HL-60 (cell line): ENCODE measurements around the gene INPP5B.

Experiments
- DNase-seq, 2 experiments: peaks; one replicate each; pipeline ENCODE4 v3.0.0-alpha.2; 2010 to 2020; ENCODE audit warnings: low read depth in 1 of 2, low spot score in 1 of 2
- H3K27ac ChIP-seq: fragments of 250-450 bp; sonication (Bioruptor Pico); replicated peaks from 2 replicates; pipeline ENCODE4 v1.5.1; 2020; ENCODE audit warnings: mild to moderate bottlenecking, moderate library complexity
- H3K27me3 ChIP-seq: fragments of 250-450 bp; sonication (Bioruptor Pico); 2 replicates; pipeline ENCODE4 v1.5.1; 2021; ENCODE audit warnings: mild to moderate bottlenecking, moderate library complexity; ENCODE audit not compliant: insufficient read depth, poor library complexity, severe bottlenecking
- H3K4me3 ChIP-seq: replicated peaks from 2 replicates; pipeline ENCODE4 v1.5.1; 2011; ENCODE audit warnings: mild to moderate bottlenecking, control low read depth, low read length; ENCODE audit not compliant: insufficient read depth
- CTCF ChIP-seq: IDR thresholded peaks from one replicate; pipeline ENCODE4 v1.5.1; 2011; ENCODE audit warnings: low read length, control low read depth, inconsistent platforms; ENCODE audit not compliant: insufficient read depth
- GABPA ChIP-seq: IDR thresholded peaks from 2 replicates; pipeline ENCODE4 v1.6.1; 2012; ENCODE audit warnings: low read depth
- POLR2AphosphoS5 ChIP-seq: IDR thresholded peaks from 2 replicates; pipeline ENCODE4 v1.6.1; 2012; ENCODE audit warnings: low read depth
- SPI1 ChIP-seq: IDR thresholded peaks from 2 replicates; pipeline ENCODE4 v1.6.1; 2012; ENCODE audit warnings: low read depth, mild to moderate bottlenecking, borderline replicate concordance
- TF ChIP-seq, protein P1 (sequence below): IDR thresholded peaks from 2 replicates; pipeline ENCODE4 v1.6.1; 2012; ENCODE audit warnings: low read depth; ENCODE audit not compliant: insufficient replicate concordance

The INPP5B gene

DNA sequence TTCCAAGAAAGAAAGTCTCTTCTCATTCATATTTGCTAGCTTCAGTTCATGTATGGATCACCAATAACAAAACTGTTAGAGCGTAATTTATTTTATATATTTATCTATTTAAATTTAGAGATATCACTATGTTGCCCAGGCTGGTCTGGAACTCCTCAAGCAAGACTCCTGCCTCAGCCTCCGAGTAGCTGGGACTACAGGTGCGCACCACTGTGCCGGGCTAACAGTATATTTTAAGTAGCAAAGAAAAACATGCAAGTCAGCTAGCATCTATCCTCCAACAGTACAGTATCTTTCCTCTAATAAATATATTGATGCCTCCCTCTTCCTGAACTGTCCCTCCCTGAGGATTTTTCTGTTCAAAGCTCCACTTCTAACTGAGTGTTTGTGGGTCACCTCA, 21.5 kb downstream of the INPP5B start:
- peak overlapping the region; percentile 80 for H3K27ac ChIP-seq
- DNase-seq = no peak
- no peak for TF ChIP-seq GABPA
- TF ChIP-seq, protein P1, sequence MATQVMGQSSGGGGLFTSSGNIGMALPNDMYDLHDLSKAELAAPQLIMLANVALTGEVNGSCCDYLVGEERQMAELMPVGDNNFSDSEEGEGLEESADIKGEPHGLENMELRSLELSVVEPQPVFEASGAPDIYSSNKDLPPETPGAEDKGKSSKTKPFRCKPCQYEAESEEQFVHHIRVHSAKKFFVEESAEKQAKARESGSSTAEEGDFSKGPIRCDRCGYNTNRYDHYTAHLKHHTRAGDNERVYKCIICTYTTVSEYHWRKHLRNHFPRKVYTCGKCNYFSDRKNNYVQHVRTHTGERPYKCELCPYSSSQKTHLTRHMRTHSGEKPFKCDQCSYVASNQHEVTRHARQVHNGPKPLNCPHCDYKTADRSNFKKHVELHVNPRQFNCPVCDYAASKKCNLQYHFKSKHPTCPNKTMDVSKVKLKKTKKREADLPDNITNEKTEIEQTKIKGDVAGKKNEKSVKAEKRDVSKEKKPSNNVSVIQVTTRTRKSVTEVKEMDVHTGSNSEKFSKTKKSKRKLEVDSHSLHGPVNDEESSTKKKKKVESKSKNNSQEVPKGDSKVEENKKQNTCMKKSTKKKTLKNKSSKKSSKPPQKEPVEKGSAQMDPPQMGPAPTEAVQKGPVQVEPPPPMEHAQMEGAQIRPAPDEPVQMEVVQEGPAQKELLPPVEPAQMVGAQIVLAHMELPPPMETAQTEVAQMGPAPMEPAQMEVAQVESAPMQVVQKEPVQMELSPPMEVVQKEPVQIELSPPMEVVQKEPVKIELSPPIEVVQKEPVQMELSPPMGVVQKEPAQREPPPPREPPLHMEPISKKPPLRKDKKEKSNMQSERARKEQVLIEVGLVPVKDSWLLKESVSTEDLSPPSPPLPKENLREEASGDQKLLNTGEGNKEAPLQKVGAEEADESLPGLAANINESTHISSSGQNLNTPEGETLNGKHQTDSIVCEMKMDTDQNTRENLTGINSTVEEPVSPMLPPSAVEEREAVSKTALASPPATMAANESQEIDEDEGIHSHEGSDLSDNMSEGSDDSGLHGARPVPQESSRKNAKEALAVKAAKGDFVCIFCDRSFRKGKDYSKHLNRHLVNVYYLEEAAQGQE = no peak
- no peak overlapping the region for H3K4me3 ChIP-seq
- no peaks in the 10 kb centered on the region for H3K27me3 ChIP-seq

GRCh38 chr1:37923551-37923889, 23.3 kb downstream of the INPP5B start:
- TF ChIP-seq CTCF (no peak), POLR2AphosphoS5 (no peak), GABPA (no peak), SPI1 (no peak)
- TF ChIP-seq, protein P1 = no peak
- no peak overlapping the region for H3K4me3 ChIP-seq
- DNase-seq = no peak
- no peaks in the 10 kb centered on the region for H3K27me3 ChIP-seq
- H3K27ac ChIP-seq = peak overlapping the region; percentile 80

DNA sequence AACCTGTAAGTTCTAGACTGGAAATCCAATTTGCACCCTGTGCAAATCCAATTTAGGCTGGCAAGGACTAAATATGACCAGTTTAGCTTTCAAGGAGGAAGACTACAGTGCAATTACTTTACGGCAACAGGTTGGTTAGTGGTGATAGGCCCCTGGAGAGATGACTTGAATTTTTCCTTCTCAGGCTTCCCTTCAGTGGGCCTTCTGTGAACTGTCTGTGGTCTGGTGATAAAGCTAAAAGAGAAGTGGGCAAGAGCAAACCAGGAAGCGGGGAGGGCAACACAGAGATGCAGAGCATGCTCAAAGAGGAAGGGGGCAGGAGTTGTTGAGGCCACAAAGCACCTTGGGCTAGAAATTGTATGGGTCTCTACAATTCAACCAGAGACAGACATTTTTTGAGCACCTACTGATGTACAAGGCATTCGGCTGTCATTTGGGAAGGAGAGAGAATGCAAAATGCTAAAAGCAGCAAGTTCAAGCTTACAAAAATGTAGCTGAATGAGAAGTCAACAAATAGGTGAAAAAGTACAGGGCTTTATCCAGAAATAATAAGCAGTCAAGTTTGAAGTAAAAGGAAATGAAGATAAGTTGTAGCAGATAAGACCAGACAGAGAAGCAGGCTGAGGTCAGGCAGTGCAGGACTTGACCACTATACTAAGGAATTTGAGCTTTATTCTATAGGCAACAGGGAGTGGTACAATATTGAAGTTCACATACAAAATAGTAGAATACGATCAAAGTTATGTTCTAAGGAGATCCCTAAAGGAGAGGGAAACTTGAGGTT, 23.9 kb downstream of the INPP5B start:
- Histone ChIP-seq H3K4me3 (no peak overlapping the region), H3K27ac (peak overlapping the region; percentile 80), H3K27me3 (no peaks in the 10 kb centered on the region)
- peak; percentile 93 to 95 for DNase-seq
- TF ChIP-seq, protein P1 = peak; percentile 14
- TF ChIP-seq SPI1 (peak; percentile 98), POLR2AphosphoS5 (peak; percentile 69), GABPA (no peak)

- Histone ChIP-seq H3K27ac (no peak overlapping the region), H3K27me3 (no peaks in the 10 kb centered on the region), H3K4me3 (no peak overlapping the region)
- DNase-seq = peak in 1 of 2 experiments; percentile 33
- TF ChIP-seq, protein P1 = no peak
- TF ChIP-seq GABPA (no peak), POLR2AphosphoS5 (no peak), SPI1 (no peak), CTCF (peak; percentile 49)
These were observed 27.6 kb downstream of the INPP5B start for GRCh38 chr1:37919277-37919676.
